ENCODE results near the gene TP53.

DNA sequence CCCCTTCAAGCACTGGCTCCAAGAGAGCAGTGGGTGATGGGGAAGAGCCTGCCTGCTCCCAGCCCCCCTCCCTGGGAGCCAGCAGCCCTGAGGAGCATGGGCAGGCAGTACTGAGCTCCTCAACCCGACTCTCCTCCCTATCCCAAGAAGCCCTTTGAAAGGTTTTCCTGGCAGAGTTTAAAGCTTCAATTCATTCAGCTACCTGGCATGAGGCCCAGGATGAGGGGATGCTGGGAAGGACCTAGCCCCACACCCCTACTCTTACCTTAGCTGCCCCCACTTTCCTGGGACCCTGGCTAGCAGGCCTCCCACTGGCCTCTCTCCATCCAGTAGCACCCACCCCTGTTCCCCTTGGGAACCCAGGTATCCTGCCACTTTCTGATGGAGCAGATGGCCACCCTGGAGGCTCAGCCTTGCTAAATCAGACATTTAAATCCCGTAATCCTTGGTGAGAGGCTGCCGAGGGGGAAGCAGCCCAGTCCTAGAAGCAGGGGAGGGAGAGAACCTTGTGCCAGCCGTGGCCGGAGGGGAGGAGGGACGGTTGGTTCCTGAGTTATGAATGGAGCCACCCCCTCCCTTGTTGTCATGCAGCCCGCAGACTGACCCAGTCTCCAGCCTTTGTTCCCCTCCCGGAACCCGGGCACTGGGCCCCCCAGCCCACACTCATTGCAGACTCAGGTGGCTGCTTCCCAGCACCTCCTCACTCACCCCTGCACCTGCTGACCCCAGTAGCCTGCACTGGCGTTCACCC lies 19.5 kb downstream of the TP53 start:
- TF ChIP-seq, protein P1, sequence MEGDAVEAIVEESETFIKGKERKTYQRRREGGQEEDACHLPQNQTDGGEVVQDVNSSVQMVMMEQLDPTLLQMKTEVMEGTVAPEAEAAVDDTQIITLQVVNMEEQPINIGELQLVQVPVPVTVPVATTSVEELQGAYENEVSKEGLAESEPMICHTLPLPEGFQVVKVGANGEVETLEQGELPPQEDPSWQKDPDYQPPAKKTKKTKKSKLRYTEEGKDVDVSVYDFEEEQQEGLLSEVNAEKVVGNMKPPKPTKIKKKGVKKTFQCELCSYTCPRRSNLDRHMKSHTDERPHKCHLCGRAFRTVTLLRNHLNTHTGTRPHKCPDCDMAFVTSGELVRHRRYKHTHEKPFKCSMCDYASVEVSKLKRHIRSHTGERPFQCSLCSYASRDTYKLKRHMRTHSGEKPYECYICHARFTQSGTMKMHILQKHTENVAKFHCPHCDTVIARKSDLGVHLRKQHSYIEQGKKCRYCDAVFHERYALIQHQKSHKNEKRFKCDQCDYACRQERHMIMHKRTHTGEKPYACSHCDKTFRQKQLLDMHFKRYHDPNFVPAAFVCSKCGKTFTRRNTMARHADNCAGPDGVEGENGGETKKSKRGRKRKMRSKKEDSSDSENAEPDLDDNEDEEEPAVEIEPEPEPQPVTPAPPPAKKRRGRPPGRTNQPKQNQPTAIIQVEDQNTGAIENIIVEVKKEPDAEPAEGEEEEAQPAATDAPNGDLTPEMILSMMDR (conservative IDR thresholded peaks at IDR 0.05; ENCODE audit: low read length): no peak
- TF ChIP-seq EZH2phosphoT487 (IDR thresholded peaks at IDR 0.05; ENCODE audit: borderline replicate concordance): no peak
